MM.1S (cell line): ENCODE results near the gene LDLRAD3.

Experiments
- EZH2 ChIP-seq: fragments of 300-600 bp; sonication (generic); optimal IDR thresholded peaks from 2 replicates; pipeline ENCODE3; 2017; ENCODE audit warnings: low read depth, mild to moderate bottlenecking, antibody characterized with exemption, low read length, mixed read lengths
- TF ChIP-seq, protein P1 (sequence below): fragments of 300-600 bp; sonication (generic); IDR thresholded peaks from 2 replicates; pipeline ENCODE4 v1.5.1; 2016; ENCODE audit warnings: antibody characterized with exemption, low read length, mixed read lengths

DNA sequence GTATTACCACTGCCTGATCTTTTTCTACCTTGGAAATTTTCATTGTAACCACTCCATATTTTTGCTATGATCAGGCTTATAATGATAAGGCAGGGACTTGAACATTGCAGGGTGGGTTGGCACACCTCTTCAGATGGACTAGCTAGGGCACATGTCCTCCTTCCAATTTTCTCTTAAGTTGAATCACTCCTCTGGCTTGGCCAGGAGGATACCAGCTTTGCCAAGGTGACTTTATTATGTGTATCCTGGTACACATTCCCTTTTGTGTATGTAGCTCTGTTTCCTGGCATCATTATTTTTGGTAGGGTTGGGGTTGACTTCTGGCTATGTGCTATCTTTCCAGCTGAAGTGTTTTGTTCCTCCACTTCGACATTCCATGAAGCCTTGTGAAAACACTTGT, 8.5 kb upstream of the LDLRAD3 start:
- TF ChIP-seq, protein P1, sequence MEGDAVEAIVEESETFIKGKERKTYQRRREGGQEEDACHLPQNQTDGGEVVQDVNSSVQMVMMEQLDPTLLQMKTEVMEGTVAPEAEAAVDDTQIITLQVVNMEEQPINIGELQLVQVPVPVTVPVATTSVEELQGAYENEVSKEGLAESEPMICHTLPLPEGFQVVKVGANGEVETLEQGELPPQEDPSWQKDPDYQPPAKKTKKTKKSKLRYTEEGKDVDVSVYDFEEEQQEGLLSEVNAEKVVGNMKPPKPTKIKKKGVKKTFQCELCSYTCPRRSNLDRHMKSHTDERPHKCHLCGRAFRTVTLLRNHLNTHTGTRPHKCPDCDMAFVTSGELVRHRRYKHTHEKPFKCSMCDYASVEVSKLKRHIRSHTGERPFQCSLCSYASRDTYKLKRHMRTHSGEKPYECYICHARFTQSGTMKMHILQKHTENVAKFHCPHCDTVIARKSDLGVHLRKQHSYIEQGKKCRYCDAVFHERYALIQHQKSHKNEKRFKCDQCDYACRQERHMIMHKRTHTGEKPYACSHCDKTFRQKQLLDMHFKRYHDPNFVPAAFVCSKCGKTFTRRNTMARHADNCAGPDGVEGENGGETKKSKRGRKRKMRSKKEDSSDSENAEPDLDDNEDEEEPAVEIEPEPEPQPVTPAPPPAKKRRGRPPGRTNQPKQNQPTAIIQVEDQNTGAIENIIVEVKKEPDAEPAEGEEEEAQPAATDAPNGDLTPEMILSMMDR: no peak
- TF ChIP-seq EZH2: no peak
